GM12878 (cell line): ENCODE results near the gene PARP15. TPM values are rescaled to one million over a fixed set of nuclear protein-coding genes. Genes with fewer than 3 reads are reported as not detected.
A peak's percentile ranks its signal among the peaks of the same experiment; 100 is the strongest.

Experiments
- BHLHE40 ChIP-seq, 2 experiments: fragments of 450-650 bp in 1 of 2; IDR thresholded peaks; 2 replicates each; pipeline ENCODE4 v1.6.1; 2011 to 2017; ENCODE audit warnings: low read depth in 2 of 2, borderline replicate concordance in 1 of 2, improper control_type of control experiment in 1 of 2, low read length in 1 of 2, mild to moderate bottlenecking in 1 of 2
- BRCA1 ChIP-seq: IDR thresholded peaks from 2 replicates; pipeline ENCODE4 v1.6.1; 2011; ENCODE audit warnings: low read depth, low read length, improper control_type of control experiment
- FOXK2 ChIP-seq: fragments of 450-650 bp; IDR thresholded peaks from 2 replicates; pipeline ENCODE4 v1.6.1; 2017; ENCODE audit warnings: mild to moderate bottlenecking, moderate library complexity
- KAT2A ChIP-seq: conservative IDR thresholded peaks from 2 replicates; pipeline ENCODE4 v1.6.1; 2011; ENCODE audit warnings: low read depth, low read length; ENCODE audit not compliant: control insufficient read depth
- LARP7 ChIP-seq: fragments of 450-650 bp; IDR thresholded peaks from 2 replicates; pipeline ENCODE4 v1.6.1; 2017; ENCODE audit warnings: mild to moderate bottlenecking
- MAX ChIP-seq: IDR thresholded peaks from 2 replicates; pipeline ENCODE4 v1.6.1; 2012; ENCODE audit warnings: low read depth, low read length, improper control_type of control experiment
- MEF2A ChIP-seq: IDR thresholded peaks from 2 replicates; pipeline ENCODE4 v1.6.1; 2011; ENCODE audit warnings: low read depth, mild to moderate bottlenecking, low read length, moderate library complexity; ENCODE audit not compliant: insufficient read depth
- MTA2 ChIP-seq: fragments of 450-650 bp; IDR thresholded peaks from 2 replicates; pipeline ENCODE4 v1.6.1; 2016; ENCODE audit warnings: low read depth, mild to moderate bottlenecking, moderate library complexity
- MYC ChIP-seq: IDR thresholded peaks from 2 replicates; pipeline ENCODE4 v1.6.1; 2011; ENCODE audit warnings: mild to moderate bottlenecking, low read length, moderate library complexity, inconsistent platforms; ENCODE audit not compliant: insufficient read depth, insufficient replicate concordance, insufficient read length, severe bottlenecking
- NFIC ChIP-seq: IDR thresholded peaks from 2 replicates; pipeline ENCODE4 v1.6.1; 2012; ENCODE audit warnings: low read depth, mild to moderate bottlenecking, inconsistent platforms, low read length, moderate library complexity
- NFXL1 ChIP-seq: fragments of 450-650 bp; IDR thresholded peaks from 2 replicates; pipeline ENCODE4 v1.6.1; 2017; ENCODE audit warnings: antibody characterized with exemption, mild to moderate bottlenecking, borderline replicate concordance
- NRF1 ChIP-seq: conservative IDR thresholded peaks from 2 replicates; pipeline ENCODE4 v1.6.1; 2011; ENCODE audit warnings: mild to moderate bottlenecking, low read depth, low read length, improper control_type of control experiment
- RAD21 ChIP-seq: IDR thresholded peaks from 2 replicates; pipeline ENCODE4 v1.6.1; 2011; ENCODE audit warnings: mild to moderate bottlenecking, low read depth, low read length, moderate library complexity; ENCODE audit not compliant: insufficient read depth
- RELA ChIP-seq: fragments of 450-650 bp; IDR thresholded peaks from 2 replicates; pipeline ENCODE4 v1.8.0; 2014; ENCODE audit warnings: borderline replicate concordance; ENCODE audit not compliant: partially characterized antibody
- SMAD5 ChIP-seq: IDR thresholded peaks from 2 replicates; pipeline ENCODE4 v1.6.1; 2016; ENCODE audit warnings: antibody characterized with exemption, low read depth
- SP1 ChIP-seq: IDR thresholded peaks from one replicate; pipeline ENCODE4 v1.6.1; 2011; ENCODE audit warnings: low read depth, low read length
- SRF ChIP-seq, 2 experiments: IDR thresholded peaks; 2 replicates each; pipeline ENCODE4 v1.6.1; 2011; ENCODE audit warnings: low read depth in 2 of 2, low read length in 2 of 2, mild to moderate bottlenecking in 1 of 2, moderate library complexity in 1 of 2
- STAT1 ChIP-seq: fragments of 450-650 bp; conservative IDR thresholded peaks from 2 replicates; pipeline ENCODE4 v1.6.1; 2014; ENCODE audit warnings: antibody characterized with exemption, mild to moderate bottlenecking
- SUPT20H ChIP-seq: IDR thresholded peaks from 2 replicates; pipeline ENCODE4 v1.6.1; 2011; ENCODE audit warnings: low read depth, mild to moderate bottlenecking, low read length, moderate library complexity, borderline replicate concordance; ENCODE audit not compliant: control insufficient read depth
- ZNF217 ChIP-seq: fragments of 450-650 bp; IDR thresholded peaks from 2 replicates; pipeline ENCODE4 v1.6.1; 2017; ENCODE audit warnings: antibody characterized with exemption, mild to moderate bottlenecking
- polyA plus RNA-seq, 11 experiments: library from polyadenylated mRNA; depleted of rRNA in 4 of 11; unstranded in 6 of 11; stranded (reverse) in 5 of 11; fragments of >200 nt; fragmentation: Nextera tagmentation in 4 of 11; fragmentation: Illumina TruSeq in 1 of 11; extraction: Ambion mirVana in 4 of 11; extraction: Trizol in 1 of 11; gene quantifications; 1 replicate in 1 of 11; 2 replicates in 10 of 11; pipeline versions ENCODE4 v1.2.1 to v1.2.3, GENCODE V29; 2011 to 2016; ENCODE audit warnings: inconsistent platforms in 2 of 11, missing spikeins in 2 of 11, low read depth in 1 of 11
- total RNA-seq, 4 experiments: library from RNA; depleted of rRNA in 3 of 4; stranded (reverse); fragments of >200 nt in 3 of 4; fragmentation: Illumina TruSeq in 1 of 4; extraction: Trizol in 1 of 4; gene quantifications; 2 replicates each; pipeline versions ENCODE4 v1.2.1 to v1.2.3, GENCODE V29; 2013 to 2021
- TF ChIP-seq, protein P1 (sequence below): IDR thresholded peaks from 2 replicates; pipeline ENCODE4 v1.6.1; 2011; ENCODE audit warnings: low read depth, low read length, improper control_type of control experiment, borderline replicate concordance
- TF ChIP-seq, protein P2 (sequence below): fragments of 450-650 bp; IDR thresholded peaks from 2 replicates; pipeline ENCODE4 v1.6.1; 2016; ENCODE audit warnings: mild to moderate bottlenecking
- TF ChIP-seq, protein P3 (sequence below): fragments of 450-650 bp; IDR thresholded peaks from 2 replicates; pipeline ENCODE4 v1.6.1; 2016; ENCODE audit warnings: mild to moderate bottlenecking, moderate library complexity, borderline replicate concordance

The PARP15 gene
- total and polyA plus RNA-seq, 10 of the 15 experiments (the other 5 are each of a cell fraction or from before 2014, with no cell fraction given) = 9.0 to 234 (median 36.3) TPM

DNA sequence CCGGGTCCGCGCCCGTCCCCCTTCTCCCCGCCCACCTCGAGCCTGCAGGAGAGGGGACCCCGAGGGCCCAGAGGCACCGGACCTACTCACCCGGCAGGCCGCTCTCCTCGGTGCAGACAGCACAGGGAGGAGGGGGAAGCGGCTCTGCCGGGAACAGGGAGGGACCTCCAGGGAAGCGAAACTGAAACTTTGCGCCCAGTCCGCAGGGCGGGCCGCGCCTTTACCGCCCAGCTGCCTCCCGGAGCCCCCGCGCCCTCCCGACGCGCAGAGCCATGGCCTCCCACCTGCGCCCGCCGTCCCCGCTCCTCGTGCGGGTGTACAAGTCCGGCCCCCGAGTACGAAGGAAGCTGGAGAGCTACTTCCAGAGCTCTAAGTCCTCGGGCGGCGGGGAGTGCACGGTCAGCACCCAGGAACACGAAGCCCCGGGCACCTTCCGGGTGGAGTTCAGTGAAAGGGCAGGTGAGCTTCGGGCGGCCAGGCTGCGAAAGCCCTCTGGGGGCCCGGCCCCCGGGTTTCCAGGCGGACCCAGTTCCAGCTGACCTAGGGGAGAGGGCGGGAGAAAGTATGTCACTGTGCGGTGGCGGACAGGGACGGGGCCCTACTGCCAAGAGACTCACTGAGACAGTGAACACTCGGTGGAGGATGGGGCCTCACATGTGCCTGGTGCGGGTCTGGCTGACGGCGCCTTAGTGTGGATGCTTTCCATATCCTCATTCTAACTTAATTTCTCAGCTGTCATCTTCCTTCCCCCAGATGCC is 13.1 kb upstream of the PARP15 start, which contains the start of the genes DTX3L and PARP9 (continued):
- TF ChIP-seq RELA (peak; percentile 44), MAX (no peak), NFIC (no peak), NRF1 (no peak), LARP7 (peak; percentile 77), KAT2A (no peak), STAT1 (peak; percentile 85; the same call in 1 of the 2 replicates), ZNF217 (0 out of 2 replicates have a peak, but pooled peaks have one; percentile 64), MYC (no peak), FOXK2 (no peak), SMAD5 (peak; percentile 34; the same call in 1 of the 2 replicates), RAD21 (no peak), NFXL1 (peak; percentile 44), SRF (IDR thresholded peaks at IDR 0.05; ENCODE audit: low read depth in 2 of 2, low read length in 2 of 2) (0 out of 4 replicates have a peak, but pooled peaks of 1 of the 2 experiments have one; percentile 7), SUPT20H (no peak), SP1 (no peak), MTA2 (0 out of 2 replicates have a peak, but pooled peaks have one; percentile 39), BRCA1 (no peak), BHLHE40 (IDR thresholded peaks at IDR 0.05; ENCODE audit: borderline replicate concordance in 1 of 2, low read depth in 2 of 2, low read length in 1 of 2) (peak; percentile 9 to 56; a peak in 3 of 4 replicates), MEF2A (no peak)
- TF ChIP-seq, protein P1, sequence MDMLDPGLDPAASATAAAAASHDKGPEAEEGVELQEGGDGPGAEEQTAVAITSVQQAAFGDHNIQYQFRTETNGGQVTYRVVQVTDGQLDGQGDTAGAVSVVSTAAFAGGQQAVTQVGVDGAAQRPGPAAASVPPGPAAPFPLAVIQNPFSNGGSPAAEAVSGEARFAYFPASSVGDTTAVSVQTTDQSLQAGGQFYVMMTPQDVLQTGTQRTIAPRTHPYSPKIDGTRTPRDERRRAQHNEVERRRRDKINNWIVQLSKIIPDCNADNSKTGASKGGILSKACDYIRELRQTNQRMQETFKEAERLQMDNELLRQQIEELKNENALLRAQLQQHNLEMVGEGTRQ = no peak
- TF ChIP-seq, protein P2, sequence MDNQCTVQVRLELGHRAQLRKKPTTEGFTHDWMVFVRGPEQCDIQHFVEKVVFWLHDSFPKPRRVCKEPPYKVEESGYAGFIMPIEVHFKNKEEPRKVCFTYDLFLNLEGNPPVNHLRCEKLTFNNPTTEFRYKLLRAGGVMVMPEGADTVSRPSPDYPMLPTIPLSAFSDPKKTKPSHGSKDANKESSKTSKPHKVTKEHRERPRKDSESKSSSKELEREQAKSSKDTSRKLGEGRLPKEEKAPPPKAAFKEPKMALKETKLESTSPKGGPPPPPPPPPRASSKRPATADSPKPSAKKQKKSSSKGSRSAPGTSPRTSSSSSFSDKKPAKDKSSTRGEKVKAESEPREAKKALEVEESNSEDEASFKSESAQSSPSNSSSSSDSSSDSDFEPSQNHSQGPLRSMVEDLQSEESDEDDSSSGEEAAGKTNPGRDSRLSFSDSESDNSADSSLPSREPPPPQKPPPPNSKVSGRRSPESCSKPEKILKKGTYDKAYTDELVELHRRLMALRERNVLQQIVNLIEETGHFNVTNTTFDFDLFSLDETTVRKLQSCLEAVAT = peak; percentile 58; the same call in 1 of the 2 replicates
- TF ChIP-seq, protein P3, sequence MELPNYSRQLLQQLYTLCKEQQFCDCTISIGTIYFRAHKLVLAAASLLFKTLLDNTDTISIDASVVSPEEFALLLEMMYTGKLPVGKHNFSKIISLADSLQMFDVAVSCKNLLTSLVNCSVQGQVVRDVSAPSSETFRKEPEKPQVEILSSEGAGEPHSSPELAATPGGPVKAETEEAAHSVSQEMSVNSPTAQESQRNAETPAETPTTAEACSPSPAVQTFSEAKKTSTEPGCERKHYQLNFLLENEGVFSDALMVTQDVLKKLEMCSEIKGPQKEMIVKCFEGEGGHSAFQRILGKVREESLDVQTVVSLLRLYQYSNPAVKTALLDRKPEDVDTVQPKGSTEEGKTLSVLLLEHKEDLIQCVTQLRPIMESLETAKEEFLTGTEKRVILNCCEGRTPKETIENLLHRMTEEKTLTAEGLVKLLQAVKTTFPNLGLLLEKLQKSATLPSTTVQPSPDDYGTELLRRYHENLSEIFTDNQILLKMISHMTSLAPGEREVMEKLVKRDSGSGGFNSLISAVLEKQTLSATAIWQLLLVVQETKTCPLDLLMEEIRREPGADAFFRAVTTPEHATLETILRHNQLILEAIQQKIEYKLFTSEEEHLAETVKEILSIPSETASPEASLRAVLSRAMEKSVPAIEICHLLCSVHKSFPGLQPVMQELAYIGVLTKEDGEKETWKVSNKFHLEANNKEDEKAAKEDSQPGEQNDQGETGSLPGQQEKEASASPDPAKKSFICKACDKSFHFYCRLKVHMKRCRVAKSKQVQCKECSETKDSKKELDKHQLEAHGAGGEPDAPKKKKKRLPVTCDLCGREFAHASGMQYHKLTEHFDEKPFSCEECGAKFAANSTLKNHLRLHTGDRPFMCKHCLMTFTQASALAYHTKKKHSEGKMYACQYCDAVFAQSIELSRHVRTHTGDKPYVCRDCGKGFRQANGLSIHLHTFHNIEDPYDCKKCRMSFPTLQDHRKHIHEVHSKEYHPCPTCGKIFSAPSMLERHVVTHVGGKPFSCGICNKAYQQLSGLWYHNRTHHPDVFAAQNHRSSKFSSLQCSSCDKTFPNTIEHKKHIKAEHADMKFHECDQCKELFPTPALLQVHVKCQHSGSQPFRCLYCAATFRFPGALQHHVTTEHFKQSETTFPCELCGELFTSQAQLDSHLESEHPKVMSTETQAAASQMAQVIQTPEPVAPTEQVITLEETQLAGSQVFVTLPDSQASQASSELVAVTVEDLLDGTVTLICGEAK = peak; percentile 7; the same call in 1 of the 2 replicates
